Occipital lobe (tissue), 2 donors: ENCODE results near the gene WASHC2C. TPM values are rescaled to one million over a fixed set of nuclear protein-coding genes. Genes with fewer than 3 reads are reported as not detected.
"Not testable (repeated sequence)": the region's sequence is repeated elsewhere in the genome, so short reads cannot be mapped to it uniquely, and the experiment has no call there.

Experiments
- DNase-seq: peaks from one replicate; lab custom pipeline; 2025; lab: John Stamatoyannopoulos, UW
- total RNA-seq: library from RNA; depleted of rRNA; stranded (reverse); fragments of >200 nt; gene quantifications from one replicate; pipeline ENCODE4 v1.2.3, GENCODE V29; 2014

The WASHC2C gene
- total RNA-seq, result 31.5 TPM

DNA sequence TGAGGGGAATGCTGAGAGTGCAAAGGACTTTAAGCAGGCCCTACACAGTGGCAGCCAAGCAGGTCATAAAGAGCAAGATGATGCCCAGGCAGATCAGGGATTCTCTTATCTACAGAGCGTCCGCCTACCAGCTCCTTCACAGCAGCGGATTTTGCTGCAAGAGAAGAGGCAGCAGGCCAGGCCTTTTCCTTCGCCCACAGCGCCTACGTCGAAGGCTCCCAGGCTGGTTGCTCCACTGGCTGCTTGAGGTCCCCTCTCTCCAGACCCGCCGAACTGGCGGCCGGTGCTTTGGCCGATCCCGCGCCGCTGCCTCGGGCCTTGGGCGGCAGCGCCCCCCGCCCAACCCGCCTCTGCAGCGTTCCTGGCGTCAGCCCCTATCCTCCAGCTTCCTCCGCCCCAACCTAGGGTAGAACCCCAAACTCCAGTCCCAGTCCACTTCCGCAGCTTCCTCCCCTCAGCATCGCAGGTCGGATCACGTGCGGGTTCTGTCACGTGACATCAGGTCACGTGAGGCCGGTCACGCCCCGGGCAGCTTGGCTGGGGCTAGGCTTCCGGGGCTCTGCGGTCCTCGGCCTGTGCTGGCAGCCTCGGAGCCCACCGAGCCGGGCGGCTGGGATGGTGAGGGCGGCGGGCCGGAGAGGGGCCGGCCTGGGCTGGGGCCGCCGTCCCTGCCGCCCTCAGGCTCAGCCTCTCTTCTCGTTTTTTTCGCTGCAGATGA, at the start of gene WASHC2C:
WASHC2C (plus strand) TSS at position 564 of the 718 bp plus-strand sequence; CDS start at position 616, 52 bp downstream.
- peak; percentile 80 for DNase-seq

- DNase-seq, result not testable (repeated sequence)
These were observed 48.6 kb upstream of the WASHC2C start for GRCh38 chr10:45678467-45678866.

DNA sequence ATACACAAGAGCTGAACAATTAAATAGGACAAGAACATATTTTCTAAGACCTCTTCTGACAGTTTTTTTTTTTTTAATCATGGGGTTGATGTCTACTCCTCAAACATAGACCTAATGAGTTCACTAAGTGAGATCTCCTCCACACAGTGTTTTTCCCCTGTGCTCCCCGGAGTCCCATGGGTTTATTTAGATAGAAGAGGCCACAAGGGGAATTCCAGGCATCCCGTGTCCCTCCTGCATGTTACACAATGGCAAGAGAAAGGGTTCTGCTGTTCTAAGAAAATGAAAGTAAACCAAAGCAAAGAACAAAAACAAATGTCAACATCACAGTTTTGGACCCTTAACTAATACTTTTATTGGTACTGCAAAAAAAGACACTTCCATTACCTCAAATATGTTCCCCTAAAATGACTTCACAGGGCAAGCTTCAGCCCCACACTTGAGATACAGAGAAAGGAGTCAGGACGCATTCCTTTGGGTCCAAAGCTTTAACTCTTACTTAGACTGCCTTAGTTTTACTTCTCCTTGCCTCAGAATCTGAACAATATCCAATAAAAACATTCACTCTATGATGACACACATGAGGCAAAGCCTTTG, 16.8 kb upstream of the WASHC2C start:
- DNase-seq, result not testable (repeated sequence)

DNA sequence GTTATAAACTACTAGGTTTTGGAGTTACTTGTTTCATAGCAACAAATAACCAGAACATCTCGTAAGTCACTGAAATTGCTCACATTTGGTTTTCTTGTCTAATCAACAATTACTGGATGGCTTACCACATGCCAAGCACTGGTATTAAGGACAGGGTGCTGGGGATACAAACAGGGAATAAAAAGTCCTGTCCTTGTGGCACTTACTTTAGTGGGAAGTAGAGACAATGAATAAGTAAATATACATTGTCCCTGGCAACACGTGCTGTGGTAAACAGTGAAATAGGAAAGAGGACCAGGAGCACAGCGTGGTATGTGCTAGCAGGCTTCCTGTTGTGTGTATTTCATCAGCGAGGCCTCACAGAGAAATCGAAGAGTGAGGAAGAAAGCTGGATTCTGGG, 15.8 kb upstream of the WASHC2C start:
- DNase-seq, result not testable (repeated sequence)

GRCh38 chr10:45717053-45717452, 10.0 kb upstream of the WASHC2C start:
- not testable (repeated sequence) for DNase-seq

- DNase-seq, result not testable (repeated sequence)
These were observed 9.4 kb upstream of the WASHC2C start for GRCh38 chr10:45717642-45718041.

- DNase-seq, result not testable (repeated sequence)
These were observed 5.6 kb upstream of the WASHC2C start for GRCh38 chr10:45721503-45721902.

- DNase-seq, result not testable (repeated sequence)
These were observed 3.2 kb upstream of the WASHC2C start for GRCh38 chr10:45723851-45724250.

GRCh38 chr10:45727421-45727965, 427 bp downstream of the WASHC2C start:
- not testable (repeated sequence) for DNase-seq

GRCh38 chr10:45734449-45734848, 7.4 kb downstream of the WASHC2C start:
- not testable (repeated sequence) for DNase-seq

DNA sequence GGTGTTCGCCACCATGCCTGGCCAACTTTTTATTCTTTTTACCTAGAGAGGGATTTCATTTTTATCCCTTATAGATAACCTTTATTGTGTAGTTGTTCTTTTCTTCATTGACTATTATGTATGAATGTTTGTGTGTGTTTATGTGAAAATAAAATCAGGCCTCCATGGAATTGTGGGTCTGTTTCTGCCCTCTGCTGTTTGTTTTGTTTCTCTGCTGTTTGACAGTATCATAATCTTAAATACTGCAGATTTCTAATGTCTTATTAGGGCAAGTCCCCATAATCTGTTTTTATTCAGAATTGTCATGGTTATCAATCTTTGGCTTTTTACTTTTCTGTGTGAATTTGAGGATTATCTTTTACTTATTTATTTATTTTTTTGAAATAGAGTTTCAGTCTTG, 7.8 kb downstream of the WASHC2C start:
- DNase-seq, result not testable (repeated sequence)

DNA sequence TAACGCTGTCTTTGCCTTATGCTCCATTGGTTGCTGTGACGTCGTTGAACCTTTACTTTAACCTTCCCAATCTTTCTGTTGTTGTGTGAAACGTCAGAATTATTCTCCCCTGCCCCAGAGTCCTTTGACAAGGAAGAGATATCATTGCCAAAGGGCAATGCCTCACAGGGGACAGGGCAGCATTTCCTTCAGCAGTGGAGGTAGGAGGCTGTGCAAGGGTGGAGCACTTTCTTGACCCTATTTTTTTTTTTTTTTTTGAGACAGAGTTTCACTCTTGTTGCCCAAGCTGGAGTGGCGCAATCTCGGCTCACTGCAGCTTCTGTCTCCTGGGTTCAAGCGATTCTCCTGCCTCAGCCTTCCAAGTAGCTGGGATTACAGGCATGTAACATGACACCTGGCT, 14.5 kb downstream of the WASHC2C start:
- not testable (repeated sequence) for DNase-seq

GRCh38 chr10:45742014-45742413, 14.9 kb downstream of the WASHC2C start:
- not testable (repeated sequence) for DNase-seq

DNA sequence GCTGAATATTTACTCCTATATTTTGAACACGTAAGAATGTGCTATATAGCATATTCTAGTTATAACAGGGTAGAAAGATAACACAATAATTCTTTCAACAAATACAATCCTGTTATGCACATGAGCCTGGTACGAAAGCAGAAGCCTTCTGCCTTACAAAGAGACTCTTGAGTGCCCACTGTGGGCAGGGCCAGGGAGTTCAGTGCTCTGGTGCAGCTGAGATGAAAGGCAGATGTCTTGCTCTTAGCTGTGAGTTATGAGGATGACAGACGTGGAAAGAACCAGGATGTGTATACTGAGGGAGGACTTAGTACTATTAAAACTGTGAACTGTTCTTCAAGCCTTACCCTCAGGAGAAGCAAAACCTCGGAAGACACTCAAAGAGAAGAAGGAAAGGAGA, 24.1 kb downstream of the WASHC2C start:
- DNase-seq, result not testable (repeated sequence)

GRCh38 chr10:45752210-45752609, 25.1 kb downstream of the WASHC2C start:
- DNase-seq, result not testable (repeated sequence)

DNA sequence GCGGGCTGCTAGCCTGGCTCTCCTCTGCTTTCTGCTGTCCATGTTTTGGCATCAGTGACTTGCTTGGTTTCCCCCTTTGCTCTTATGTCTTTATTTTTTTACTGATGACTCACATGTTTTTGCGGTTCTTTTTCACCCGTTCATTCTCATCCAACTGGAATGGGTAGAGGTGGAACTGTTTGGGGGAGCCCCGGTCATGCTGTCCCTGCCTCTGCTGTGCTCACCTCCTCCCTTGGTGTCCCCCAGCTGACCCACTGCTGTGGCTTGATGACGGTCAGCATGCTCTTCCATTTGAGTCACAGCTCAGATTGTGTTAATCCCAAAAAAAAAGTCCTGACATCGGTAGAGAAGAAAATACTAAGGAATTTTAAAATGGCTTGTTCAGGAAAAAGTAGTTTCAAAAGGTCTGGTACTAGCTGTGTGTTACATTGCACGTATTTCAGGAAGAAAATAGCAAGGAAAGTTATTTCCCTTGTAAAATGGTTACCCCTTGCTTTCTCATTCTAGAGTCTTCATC, 27.0 kb downstream of the WASHC2C start:
- DNase-seq, result not testable (repeated sequence)

- DNase-seq, result not testable (repeated sequence)
These were observed 28.0 kb downstream of the WASHC2C start for GRCh38 chr10:45755083-45755482.

DNA sequence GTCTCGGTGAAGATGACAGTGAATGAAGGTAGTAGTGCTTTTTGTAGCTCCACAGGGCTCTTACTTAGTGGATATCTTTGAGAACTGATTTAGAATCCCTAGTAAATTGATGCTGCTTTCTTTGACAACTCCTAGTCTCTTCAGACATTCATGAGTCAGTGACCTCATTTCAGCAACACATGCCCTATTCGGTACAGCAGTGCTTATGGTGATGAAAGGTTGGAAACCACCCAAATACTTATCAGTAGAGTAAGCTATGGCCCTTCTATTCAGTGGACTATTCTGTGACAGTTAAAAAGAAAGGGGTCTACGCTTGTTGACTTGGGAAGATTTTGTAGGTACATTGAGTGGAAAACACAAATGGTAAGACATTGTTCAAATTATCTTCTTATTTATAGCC, 29.0 kb downstream of the WASHC2C start:
- not testable (repeated sequence) for DNase-seq

DNA sequence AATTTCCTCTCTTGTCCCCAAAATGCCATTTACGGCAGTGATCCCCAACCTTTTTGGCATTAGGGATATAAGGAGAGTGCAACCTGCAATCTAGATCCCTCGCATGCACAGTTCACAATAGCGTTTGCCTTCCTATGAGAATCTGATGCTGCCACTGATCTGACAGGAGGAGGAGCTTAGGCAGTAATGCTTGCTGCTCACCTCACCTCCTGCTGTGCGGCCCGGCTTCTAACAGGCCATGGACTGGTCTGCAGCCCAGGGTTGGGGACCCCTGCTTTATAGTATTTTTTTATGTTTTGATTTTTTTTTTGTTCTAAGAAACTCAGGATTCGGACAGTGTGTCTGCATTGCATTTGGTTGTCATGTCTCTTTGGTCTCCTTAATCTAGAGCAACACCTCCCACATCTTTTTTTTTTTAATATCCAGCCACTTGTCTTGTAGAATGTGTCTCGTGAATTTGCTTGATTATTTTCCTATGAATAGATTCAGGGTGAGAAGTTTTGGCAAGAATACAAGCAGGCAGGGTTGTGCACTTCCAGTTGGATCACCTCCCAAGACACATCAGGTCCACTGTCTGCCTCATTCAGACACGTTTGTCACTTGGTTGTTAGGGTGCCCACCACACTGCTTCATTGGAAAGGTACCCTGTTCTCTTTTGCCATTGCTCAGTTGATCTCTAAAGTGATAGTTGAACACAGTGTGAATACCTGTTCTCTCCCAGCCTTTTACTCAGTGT, 30.8 kb downstream of the WASHC2C start:
- DNase-seq, result not testable (repeated sequence)

- not testable (repeated sequence) for DNase-seq
These were observed 34.6 kb downstream of the WASHC2C start for GRCh38 chr10:45761622-45762021.

DNA sequence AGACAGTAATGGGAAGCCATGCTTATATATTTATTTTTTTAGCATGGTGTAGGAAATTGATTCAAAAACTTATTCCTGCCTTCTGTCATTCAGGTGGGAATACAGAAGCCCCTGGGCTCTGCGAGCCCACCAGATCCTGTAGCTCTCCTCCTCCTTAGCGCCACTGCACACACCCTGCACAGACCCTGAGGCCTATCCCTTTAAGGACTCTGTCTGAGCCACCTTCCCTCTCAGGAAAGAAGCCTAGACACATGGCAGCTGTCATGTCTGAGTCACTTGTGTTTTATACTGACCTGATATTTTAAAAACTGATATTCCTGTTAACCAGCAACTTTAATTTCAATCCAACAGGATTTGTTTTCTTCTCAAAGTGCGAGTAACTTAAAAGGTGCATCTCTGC, 36.0 kb downstream of the WASHC2C start:
- not testable (repeated sequence) for DNase-seq

DNA sequence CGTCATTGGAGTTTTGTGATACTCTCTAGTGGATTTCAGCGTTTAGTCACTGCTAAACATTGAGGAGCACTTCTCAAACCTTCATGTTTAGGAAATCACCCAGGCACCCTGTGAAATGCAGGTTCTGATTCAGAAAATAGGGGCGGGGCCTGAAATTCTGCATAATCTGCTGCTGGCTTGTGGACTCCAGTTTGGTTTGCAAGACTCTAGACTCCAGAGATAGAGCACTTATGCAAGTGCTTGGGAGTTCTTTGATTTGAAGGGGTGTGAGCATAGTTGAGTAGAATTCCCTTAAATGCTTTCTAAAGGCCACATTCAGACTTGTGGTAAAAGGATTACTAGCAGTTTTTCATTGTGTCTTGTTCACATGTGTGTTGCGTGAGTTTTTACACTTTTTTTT, 41.3 kb downstream of the WASHC2C start:
- not testable (repeated sequence) for DNase-seq
